Measurements from ENCODE around the gene EFHC2.
"Not testable (repeated sequence)": the region's sequence is repeated elsewhere in the genome, so short reads cannot be mapped to it uniquely, and the experiment has no call there.

The EFHC2 gene

DNA sequence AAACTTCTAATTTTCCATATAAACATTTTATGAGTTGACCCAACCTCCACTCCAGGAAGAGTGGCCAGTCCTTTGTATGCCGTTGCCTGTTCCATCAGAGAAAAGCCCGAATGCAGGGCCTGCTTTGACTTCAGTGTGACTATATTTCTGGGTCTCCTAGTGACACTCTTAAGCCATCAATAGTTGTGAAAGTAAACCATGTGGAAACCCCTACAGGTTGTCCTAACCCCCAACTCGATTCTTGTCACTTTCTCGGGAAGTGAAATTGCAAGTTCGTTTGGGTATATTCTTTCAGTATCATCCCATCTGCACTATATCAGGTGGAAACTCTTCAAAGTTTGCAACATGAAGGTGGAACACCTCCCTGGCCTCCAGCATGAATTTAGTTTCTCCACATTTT is 52.8 kb downstream of the EFHC2 start:
- no peak for DNase-seq

DNA sequence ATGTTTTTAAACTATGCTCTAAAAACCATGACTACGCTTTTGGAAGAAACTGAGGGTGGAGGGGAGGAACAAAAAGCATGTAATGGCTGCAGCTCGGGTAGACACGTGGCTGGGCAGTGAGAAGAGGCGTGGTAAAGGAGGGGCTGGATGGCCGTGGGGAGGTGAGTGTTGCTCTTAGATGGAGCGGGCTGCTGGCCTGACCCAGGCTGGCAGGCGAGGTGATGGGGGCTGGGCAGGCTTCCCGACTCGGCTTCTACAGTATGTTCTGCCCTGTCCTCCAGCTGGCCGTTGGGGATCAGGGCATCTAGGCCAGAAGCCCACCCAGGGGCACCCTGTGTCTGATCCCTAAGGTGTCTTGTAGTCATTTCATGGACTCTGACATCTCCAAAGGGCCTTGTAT is 60.7 kb downstream of the EFHC2 start:
- DNase-seq = no peak

DNA sequence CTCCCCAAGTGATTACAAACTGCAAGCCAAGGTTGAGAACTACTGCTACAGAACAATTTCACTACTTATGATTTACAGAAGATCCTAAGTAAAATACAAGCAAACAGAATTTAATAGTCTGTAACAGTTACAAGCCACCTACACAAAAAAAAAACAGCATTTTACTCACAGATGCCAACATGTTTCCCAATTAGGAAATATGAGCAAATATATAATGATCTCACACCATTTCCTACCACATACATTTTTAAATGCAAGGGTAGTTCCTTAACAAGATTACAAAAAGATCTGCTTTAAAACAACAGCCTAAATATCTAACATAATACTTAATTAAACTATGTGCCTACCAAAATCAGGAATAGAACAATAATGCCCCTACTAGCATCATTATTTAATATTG is 63.4 kb downstream of the EFHC2 start:
- DNase-seq = no peak

DNA sequence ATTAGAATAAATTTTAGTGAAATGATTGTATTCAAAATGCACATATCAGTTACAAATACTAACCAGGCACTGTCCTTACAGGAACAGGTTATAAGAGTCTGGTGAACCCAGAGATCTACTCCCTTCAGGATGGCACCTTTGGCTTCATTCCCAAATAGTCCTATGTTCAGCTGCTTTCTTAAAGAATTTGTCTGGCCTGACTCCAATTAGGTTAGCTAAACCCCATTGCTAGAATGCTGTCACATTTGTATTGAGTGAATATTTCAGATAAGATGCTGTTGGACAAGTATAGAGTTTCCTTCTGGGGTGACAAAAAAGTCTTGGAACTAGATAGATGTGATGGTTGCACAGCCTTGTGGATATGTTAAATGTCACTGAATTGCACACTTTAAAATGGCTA is 69.4 kb downstream of the EFHC2 start:
- no peak for DNase-seq

DNA sequence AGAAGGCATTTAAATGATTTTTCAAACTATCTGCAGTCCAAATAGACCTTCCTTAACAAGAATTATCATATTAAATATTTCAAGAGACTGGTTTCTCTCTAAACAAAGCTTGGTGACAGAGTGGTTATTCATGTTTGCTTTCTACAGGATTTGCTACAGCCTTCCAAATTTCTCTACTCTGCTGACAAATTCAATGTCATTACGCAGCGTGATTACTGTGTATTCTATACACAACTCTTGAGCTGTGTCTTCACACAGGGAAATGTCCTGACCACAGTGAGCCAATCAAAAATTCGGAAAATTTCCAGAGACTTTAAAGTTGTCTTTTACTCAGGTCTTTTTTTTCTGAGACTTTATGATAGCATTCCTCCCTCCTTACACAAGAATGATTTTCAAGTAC is 75.6 kb downstream of the EFHC2 start:
- DNase-seq = no peak

DNA sequence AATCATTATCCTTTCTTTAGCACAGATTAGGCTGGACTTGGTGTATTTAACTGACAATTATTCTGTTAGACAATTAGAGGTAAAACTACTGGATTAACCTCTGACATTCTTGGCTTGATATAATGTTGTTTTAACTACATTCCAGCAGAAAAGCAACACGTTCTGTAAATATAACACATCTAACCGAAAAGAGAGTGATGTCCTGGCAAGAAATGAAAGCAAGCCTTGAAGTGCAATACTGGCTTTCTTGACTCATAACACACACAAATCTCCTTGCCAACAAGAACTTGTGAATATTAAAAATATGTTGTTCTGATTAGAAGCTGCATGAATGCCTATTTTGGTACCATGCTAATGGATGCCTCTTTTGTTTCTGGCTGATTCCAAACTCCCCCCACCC is 76.4 kb downstream of the EFHC2 start:
- no peak for DNase-seq

DNA sequence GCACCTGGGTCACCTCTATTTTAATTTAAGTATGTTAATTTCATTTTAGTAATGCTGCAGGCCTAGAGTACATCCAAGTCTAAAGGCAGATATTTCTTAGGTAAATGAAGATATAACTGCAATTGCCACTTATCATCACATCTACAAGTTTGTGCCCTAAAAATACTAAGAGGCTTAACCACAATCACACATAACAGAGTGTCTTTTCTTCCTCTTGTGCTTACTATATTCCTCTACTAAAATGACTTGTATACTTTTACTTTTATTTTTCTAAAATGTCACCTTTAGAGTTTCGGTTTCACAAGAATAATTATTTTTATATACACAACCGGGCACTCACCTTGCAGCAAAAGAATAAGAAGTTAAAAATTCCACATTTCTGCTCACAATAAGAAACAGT is 77.9 kb downstream of the EFHC2 start:
- DNase-seq = no peak

DNA sequence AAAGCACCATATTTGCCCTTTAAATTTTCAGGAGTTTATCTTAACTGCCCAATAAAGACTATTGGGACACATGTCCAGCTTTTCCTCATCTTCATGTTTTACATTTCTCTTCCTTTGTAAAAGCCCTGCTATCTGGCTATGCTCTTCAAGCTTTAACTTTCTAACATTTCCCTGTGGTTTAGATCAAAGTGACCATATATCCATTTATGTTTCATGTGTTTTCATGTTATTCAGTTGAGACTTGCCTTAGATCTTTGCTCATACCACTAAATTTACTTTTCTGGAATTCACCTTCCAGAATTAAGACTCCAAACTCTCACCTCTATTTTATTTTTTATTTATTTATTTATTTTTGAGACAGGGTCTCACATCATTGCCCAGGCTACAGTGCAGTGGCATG is 78.5 kb downstream of the EFHC2 start:
- no peak for DNase-seq

DNA sequence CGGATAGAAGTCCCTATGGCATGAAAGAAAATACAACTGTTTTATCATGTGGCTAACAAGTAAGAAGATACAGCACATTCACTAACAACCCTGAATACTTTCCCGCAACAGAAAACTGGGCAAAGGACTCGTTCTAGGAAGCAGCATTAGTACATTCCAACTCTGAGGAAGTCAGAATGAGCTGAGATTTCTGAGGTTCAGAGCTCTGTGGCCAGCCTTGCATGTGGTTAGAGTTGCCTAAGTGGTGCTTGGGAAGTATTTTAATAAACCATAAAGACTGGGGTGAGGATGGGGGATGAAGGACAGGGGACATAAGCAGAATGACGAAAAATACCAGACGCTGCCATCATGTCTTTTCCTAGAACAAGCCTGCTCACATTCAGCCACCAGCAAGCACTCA is 82.2 kb downstream of the EFHC2 start:
- no peak for DNase-seq

DNA sequence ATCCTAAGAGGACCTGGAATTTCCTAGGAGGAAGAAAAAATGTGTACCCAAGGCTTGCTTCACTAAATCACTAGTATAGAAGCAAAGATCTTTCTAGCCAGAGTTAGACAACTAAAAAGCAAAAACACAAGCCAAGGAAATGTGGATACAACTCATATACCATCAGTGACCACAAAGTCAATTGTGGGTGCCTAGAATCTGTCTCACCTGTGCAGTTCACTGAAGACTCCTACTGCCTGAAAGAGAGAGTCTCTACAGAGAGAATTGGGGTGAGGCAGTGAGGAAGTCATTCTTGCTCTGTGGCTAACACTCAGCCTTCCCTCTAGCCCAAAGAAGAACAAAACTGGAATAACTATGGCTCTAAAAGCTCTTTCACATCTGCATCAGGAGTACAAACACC is 82.9 kb downstream of the EFHC2 start:
- DNase-seq = no peak

DNA sequence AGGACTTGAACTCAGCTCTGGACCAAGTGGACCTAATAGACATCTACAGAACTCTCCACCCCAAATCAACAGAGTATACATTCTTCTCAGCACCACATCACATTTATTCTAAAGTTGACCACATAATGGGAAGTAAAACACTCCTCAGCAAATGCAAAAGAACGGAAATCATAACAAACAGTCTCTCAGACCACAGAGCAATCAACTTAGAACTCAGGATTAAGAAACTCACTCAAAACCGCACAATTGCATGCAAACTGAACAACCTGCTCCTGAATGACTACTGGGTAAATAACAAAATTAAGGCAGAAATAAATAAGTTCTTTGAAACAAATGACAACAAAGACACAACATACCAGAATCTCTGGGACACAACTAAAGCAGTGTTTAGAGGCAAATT is 87.7 kb downstream of the EFHC2 start:
- not testable (repeated sequence) for DNase-seq

DNA sequence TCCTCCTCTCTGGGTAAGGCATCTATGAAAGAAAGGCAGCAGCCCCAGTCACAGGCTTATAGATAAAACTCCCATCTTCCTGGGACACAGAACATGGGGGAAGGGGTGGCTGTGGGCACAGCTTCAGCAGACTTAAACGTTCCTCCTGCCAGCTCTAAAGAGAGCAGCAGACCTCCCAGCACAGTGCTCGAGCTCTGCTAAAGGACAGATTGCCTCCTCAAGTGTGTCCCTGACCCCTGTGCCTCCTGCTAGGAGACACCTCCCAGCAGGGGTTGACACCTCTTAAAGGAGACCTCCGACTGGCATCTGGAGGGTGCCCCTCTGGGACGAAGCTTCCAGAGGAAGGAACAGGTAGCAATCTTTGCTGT is 89.9 kb downstream of the EFHC2 start:
- DNase-seq = no peak

DNA sequence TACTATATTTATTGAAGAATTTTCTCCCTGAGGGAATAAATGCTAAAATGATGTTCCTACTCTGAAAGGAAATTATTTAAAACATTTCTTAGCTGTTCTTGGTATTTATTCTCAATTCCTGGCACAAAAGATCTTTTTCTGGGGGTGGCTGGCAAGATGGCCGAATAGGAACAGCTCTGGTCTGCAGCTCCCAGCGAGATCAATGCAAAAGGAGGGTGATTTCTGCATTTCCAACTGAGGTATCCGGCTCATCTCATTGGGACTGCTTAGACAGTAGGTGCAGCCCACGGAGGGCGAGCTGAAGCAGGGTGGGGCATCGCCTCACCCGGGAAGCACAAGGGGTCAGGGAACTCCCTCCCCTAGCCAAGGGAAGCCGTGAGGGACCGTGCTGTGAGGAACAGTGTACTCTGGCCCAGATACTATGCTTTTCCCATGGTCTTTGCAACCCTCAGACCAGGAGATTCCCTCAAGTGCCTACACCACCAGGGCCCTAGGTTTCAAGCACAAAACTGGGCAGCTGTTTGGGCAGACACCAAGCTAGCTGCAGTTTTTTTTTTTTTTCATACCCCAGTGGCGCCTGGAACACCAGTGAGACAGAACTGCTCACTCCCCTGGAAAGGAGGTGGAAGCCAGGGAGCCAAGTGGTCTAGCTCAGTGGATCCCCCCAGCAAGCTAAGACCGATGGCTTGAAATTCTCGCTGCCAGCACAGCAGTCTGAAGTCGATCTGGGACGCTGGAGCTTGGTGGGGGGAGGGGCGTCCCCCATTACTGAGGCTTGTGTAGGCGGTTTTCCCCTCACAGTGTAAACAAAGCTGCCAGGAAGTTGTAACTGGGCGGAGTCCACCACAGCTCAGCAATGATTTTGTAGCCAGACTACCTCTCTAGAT is 90.5 kb downstream of the EFHC2 start:
- DNase-seq = not testable (repeated sequence)

DNA sequence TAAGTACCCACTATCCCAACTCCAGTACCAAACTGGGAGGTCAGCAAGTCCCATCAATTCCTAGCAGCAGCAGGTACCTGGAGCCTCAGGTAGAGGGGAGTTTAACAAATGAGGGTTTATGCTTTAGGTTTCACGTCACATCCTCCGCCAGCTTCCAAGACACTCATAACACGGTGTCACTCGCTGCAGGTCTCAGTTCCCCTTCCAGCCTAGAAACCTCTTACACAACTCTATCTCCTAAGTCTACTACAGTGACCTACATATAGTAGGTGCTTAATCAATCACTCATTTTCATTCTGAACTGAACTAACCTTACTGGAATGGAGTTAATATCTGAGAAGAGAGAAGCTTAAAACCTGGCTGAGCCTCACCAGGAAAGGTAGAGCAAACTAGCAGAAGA is 96.0 kb downstream of the EFHC2 start:
- DNase-seq = no peak

DNA sequence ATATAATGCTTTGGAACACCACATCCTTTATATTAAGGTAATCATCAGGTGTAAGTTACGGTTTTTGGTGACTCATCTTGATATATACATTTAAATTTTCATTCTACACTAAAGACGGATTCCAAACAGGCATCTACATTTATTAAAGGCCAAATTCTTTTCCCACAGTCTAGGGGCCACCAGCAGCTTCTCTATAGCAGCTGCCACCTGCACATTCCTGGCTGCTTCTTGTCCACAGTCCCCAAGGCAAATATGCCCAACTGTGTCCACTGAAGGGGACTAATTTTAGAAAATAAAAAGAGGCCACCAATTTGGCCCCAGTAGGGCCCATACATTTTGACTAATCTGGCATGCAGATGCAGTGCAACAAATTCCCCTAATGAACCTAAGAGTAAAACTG is 96.6 kb downstream of the EFHC2 start:
- DNase-seq = no peak

DNA sequence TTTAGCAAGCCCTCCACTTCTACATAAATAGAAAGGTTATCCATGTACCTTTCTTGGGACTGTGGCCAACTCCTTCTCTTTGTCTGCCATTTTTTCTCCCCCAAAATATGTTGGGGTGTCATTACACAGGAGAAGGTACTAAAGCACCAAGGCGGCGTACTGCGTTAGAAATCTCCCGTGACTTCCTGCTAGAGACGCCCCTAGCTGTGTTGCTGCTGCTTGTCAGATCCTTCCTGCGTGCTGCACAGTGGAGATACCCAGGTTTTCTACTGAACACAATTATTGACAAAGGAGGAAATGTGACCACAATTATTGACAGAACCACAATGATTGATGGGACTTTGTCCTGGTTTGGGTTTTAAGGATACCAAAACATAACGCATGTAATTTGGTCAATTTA is 97.7 kb downstream of the EFHC2 start:
- DNase-seq = no peak

DNA sequence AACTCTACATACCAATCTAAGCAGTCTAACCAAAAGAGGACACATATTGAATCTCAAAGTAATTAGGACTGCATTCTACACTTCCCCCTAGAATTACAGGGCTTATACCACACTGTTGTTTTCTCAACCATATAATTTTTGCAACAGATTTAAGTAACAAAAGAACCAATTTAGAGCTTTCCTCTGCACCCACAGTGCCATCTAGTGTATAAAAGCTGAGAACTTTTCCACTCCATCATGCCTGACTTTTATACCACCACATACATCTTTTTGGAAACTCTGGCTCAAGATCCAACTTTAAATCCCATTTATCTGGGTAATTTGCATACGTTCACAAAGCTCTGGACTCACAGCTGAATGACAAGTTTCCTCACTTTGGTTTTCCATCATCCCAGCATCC is 99.5 kb downstream of the EFHC2 start:
- no peak for DNase-seq

DNA sequence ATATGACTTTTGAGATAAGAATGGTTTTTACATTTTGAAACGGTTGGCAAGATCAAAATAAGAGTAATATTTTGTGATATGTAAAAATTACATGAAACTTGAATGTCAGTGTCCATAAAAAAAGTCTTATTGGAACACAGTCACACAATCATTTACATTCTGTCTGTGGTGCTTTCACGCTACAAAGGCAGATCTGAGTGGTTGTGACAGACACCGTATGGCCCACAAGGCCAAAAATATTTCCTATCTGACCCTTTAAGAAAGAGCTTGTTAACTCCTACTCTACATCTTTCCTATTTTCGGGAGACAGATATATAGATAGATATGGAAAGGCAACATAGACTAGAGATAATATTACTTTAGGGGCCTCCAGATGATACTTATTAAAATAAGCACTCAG is 101.9 kb downstream of the EFHC2 start:
- DNase-seq = no peak

DNA sequence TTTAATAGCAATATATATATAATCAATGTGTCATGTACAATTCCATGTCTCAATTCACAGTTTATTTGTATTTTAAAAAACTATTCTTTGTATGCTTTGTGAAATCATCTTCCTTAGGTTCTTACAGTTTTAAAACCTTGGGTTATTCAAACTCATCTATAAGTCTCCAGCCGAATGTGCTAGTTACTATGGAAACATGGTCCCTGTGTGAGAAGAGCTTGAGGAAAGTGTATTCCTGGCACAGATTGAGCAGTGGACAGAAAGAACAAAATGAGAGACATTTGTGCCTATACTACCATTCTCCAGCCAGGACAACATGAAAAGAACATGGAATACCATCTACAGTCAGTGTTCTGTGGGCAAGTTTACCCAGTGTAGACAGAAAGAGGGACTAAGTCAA is 103.4 kb downstream of the EFHC2 start:
- no peak for DNase-seq

DNA sequence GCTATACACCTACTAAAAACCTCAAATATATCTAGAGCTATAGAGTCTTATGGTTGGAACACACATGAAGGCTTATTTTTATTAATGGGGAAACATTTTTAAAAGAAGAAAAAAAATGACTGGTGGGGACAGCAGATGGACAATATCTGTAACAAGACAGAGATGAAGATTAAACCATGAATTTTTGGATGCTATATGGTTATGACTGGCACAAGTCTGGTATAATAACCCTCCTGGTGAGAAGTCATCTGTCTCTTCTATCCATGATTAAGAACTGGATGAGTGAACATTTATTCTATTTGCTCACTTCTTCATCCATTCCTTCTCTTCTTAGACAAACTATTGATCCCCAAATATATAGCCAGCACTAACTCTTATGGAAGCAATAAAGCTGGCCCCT is 104.4 kb downstream of the EFHC2 start:
- no peak for DNase-seq

DNA sequence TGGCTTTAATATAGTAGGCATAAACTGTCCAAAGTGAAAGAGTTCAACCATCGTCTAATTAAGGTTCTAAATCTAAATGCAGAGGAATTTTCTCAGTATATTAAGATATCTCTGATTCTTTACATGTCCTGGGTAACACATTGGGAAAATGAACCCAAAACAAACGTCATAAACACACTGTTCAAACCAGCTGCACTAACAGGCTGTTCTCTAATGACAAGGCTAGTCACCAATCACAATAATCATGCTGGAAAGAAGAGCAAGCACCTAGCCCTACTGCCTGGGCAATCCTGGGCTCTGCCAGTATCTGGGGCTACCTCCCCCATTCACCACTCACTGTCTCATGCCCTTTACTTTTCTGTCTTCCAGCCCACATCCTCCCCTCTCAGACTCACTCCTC is 107.9 kb downstream of the EFHC2 start:
- DNase-seq = no peak

DNA sequence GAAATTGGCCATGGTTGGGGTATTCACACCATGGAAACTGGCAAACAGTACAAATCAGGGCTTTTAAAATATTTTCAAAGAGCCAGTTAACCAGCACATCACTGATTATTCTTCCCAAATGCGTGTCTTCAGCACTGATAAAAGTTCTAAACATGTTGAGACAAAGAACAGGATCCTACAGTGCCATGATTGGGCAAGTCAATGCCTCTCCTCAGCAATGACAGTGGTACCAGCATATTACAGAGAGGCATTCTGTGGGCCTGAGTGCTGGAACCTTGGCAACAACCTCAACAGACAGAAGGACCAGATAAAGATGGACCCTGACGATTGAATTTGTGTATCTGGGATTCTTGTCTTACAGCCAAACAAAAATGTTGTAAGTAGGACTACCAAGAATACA is 108.9 kb downstream of the EFHC2 start:
- no peak for DNase-seq

DNA sequence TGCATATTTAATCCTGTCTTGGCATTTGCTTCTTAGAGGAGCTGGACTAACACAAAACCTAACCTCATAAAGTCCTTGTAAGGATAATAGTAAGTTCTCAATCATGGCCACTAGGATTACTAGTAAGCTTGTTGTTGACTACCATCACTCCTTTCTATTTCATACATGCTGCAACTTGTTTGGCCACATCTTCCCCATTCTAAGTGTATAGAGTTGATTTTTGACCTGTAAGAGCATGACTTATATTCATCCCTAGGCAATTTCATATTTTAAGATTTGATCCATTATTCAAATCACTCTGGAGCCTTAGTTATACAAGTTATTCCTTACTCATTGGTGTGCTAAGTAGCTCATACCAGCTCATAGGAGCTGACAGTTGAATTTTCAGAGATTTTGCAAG is 109.4 kb downstream of the EFHC2 start:
- DNase-seq = no peak

DNA sequence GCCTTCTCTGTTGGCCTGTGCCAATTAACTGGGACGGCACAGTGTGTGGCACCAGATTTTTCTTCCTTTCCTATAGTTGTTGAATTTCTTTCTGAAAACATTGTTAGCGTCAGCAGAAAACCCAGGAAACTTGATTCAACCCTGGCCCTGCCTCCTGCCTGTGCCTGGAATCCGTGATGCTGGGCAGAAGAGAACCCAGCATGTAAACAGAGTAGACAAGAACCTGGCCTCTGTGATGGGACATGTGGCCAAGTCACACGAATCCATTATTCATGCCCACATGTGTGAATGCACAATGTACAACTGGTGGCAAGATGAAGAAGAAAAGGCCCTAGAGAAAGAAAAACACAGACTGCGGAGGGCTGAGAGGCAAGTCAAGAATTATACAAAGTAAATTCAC is 111.4 kb downstream of the EFHC2 start:
- DNase-seq = no peak

DNA sequence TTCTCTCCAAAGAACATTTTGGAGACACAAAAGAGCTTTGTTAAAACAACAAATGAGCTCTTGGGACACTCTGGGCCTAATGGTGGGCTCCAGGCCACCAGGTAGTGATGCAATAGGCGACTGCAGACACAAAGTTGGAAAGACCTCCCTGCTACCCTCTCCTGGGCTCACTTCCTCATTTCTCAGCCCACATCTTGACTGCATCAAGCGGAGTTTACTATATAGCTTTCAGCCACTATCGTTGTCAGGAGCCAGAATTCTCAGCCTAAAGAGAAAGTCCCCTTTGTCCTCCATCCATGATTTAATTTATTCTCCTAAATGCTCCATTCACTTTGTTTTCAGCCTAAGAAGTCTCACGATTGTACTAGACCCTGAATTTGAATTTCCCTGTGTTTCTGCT is 114.9 kb downstream of the EFHC2 start:
- no peak for DNase-seq
